Measurements from ENCODE around the gene ZW10.
"Not testable (repeated sequence)": the region's sequence is repeated elsewhere in the genome, so short reads cannot be mapped to it uniquely, and the experiment has no call there.

GRCh38 chr11:113703551-113703950 is 69.9 kb downstream of the ZW10 start:
- not testable (repeated sequence) for TF ChIP-seq CTCF (IDR thresholded peaks at IDR 0.05); NFE2L1 (CRISPR knock-in tag; IDR thresholded peaks at IDR 0.05); CDX4 (CRISPR knock-in tag; IDR thresholded peaks at IDR 0.05; ENCODE audit: borderline replicate concordance); AFF4 (CRISPR knock-in tag; IDR thresholded peaks at IDR 0.05; ENCODE audit: borderline replicate concordance); ESRRA (CRISPR knock-in tag; IDR thresholded peaks at IDR 0.05; ENCODE audit: borderline replicate concordance); MLX (CRISPR knock-in tag; IDR thresholded peaks at IDR 0.05); USF1 (CRISPR knock-in tag; IDR thresholded peaks at IDR 0.05); IRF1 (CRISPR knock-in tag; IDR thresholded peaks at IDR 0.05)

Data from WTC11 (cell line).